Astrocyte of the spinal cord (primary cell): ENCODE measurements around the gene CCL13.

Experiments used
- DNase-seq: peaks from one replicate; pipeline ENCODE4 v3.0.0; 2011; ENCODE audit warnings: low read depth, low spot score
- H3K4me3 ChIP-seq: 2 replicates; pipeline ENCODE4 v1.5.1; 2011; ENCODE audit warnings: low read depth, mild to moderate bottlenecking, low read length, moderate library complexity
- CTCF ChIP-seq: IDR thresholded peaks from 2 replicates; pipeline ENCODE4 v1.5.1; 2012; ENCODE audit warnings: low read depth, mild to moderate bottlenecking, low read length, inconsistent platforms
- in situ Hi-C: cut with HindIII; loops from 2 replicates; pipeline ENCODE4 v1.10.0; 2017; ENCODE audit warnings: low sequenced_read_pairs

The CCL13 gene

GRCh38 chr17:34366010-34366409 lies 9.7 kb downstream of the CCL13 start:
- in situ Hi-C loops, result loop anchor here (25.0 kb wide), 1 partner anchor 179 kb away; no protein-coding TSS in a partner anchor
- no peak for TF ChIP-seq CTCF
- no peak overlapping the region for H3K4me3 ChIP-seq
- DNase-seq, result no peak

- no peak for TF ChIP-seq CTCF
- no peak overlapping the region for H3K4me3 ChIP-seq
- in situ Hi-C loops, result loop anchor here (25.0 kb wide), 1 partner anchor 179 kb away; no protein-coding TSS in a partner anchor
- DNase-seq, result no peak
These were observed 10.3 kb downstream of the CCL13 start for GRCh38 chr17:34366529-34367107.

GRCh38 chr17:34367486-34368195 lies 11.4 kb downstream of the CCL13 start:
- no peak for DNase-seq
- in situ Hi-C loops, result loop anchor here (25.0 kb wide), 1 partner anchor 180 kb away; no protein-coding TSS in a partner anchor
- TF ChIP-seq CTCF, result no peak
- no peak overlapping the region for H3K4me3 ChIP-seq

- no peak for DNase-seq
- no peak overlapping the region for H3K4me3 ChIP-seq
- in situ Hi-C loops, result loop anchor here (25.0 kb wide), 1 partner anchor 181 kb away; no protein-coding TSS in a partner anchor
- no peak for TF ChIP-seq CTCF
These were observed 12.1 kb downstream of the CCL13 start for GRCh38 chr17:34368196-34368945.

GRCh38 chr17:34368946-34369500 lies 12.7 kb downstream of the CCL13 start:
- no peak for TF ChIP-seq CTCF
- no peak for DNase-seq
- in situ Hi-C loops, result loop anchor here (25.0 kb wide), 1 partner anchor 182 kb away; no protein-coding TSS in a partner anchor
- H3K4me3 ChIP-seq, result no peak overlapping the region

GRCh38 chr17:34369571-34369970 lies 13.3 kb downstream of the CCL13 start:
- TF ChIP-seq CTCF, result no peak
- in situ Hi-C loops, result loop anchor here (25.0 kb wide), 1 partner anchor 182 kb away; no protein-coding TSS in a partner anchor
- DNase-seq, result no peak
- no peak overlapping the region for H3K4me3 ChIP-seq
